Skeletal muscle cell (primary cell): ENCODE data around the gene PPP2R2D.

Experiments used
- DNase-seq: peaks from one replicate; pipeline ENCODE4 v3.0.0-alpha.2; 2010; ENCODE audit warnings: low read depth
- H3K4me3 ChIP-seq: 2 replicates; pipeline ENCODE4 v1.5.1; 2011; ENCODE audit warnings: low read depth, mild to moderate bottlenecking, control low read depth, low read length, moderate library complexity

PPP2R2D gene

DNA sequence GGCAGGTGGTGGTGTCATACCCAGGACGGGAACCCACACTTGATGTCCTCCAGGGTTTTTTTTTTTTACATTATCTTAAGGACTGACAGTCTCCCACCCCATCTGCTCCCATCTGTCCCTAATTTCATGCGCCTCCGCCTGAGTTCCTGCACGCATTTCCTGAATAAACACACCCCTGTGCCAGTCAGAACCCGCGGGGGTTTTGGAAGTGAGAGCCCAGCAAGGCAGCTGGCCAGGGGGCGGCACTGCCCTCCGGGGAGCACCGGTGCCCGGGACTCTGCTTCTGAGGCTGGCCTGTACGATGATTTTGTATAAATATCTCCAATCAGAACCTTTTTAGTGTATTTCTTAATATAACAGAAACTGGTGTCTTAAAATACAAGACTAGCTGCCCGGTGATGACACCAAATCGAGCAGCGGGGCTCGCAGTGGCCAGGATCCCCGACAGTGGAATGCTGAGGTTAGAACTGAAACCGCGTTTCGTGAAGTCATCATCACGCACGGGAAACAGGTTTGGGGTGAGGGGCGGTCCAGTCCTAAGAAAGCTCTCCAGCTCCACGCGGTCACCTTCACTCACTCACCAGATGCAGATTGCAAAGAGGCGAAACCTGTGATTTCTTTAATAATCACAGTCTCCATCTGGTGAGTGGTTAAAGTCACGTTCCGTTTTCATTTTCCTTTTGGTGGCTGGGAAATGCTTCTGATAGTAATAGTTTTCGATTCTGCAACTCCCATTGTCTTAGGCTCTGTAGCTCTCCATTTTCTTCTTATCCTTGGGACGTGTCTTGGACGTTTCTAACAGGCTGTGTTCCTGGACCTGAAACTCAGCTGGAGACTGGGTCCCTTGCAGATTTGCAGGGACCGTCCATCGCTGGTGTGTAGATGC lies 61.2 kb downstream of the PPP2R2D start:
- no peak for DNase-seq

DNA sequence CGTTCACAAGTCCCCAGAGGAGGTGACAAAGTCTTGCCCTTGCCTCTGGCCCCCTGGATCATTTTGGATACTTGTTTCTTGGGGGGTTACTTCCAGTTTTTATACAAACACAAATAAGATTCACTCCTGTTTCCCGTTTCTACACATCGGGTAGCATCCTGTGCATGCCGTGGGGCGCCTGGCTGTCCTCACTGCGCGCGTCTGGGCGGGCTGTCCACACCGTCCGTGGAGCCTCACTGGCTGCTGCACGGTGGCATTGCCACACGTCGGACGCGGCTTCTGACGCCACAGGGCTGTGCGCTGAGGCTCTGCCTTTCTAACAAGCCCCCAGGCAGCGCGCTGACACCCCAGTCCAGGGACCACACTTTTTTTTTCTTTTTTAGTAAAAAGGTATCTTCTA lies 62.5 kb downstream of the PPP2R2D start:
- no peak overlapping the region for H3K4me3 ChIP-seq
- no peak for DNase-seq

More for the DNA sequence above, 61.2 kb downstream of the PPP2R2D start:
- H3K4me3 ChIP-seq, result no peak overlapping the region

DNA sequence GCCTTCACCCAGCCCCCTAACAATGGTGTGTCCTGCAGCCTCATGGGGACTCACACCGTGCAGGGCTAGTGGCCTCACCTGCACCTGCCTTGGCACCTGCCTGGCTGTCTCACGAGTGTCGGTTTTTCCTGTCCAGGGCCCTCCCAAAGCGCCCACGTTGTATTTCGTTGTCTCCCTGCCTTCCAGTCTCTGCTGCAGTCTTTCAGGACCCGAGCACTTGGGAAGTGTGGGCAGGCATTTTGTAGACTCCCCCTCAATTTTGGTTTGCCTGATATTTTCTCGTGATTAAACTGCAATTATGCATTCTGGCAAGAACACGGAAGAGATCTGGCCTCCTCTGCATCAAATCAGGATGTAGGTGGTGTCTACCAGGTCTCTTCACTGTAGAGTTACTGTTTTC lies 63.0 kb downstream of the PPP2R2D start:
- no peak overlapping the region for H3K4me3 ChIP-seq
- no peak for DNase-seq

DNA sequence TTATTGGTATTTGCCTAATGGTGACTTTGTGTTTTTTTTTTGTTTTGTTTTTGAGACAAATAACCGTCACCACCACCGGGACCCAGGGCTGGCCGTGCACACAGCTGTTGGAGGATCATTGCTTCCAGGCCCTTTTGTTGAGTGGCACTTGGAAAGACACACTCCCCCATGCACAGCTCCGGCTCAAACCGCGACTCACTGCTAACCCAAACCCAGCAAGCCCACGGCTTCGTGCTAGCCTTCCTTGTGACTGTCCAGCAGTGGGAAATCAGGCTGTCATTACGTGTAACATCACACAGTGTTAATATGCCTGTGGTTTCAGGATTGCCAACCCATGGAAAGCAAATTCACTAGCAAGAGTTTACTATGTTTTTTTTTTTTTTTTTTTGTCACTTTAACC lies 63.5 kb downstream of the PPP2R2D start:
- no peak for DNase-seq
- no peak overlapping the region for H3K4me3 ChIP-seq

DNA sequence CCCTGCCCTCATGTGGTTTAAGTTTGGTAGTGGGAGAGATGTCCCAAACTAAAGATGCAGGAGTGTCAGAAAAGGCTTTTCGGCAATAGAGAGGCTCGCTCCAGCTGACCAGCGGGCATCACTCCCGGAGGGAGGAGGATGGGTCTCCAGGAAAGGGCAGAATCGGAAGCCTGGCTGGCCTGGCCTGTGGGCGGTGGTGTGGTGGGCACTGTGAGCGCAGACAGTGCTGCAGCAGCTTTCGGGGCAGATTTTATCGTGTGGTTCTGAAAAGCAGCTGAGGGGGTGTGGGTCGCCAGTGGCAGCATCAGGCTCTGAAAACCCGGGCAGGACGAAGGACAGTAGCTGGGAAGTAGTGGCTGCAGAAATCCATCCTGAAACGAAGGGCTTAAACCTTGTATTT lies 68.1 kb downstream of the PPP2R2D start:
- no peak overlapping the region for H3K4me3 ChIP-seq
- no peak for DNase-seq

DNA sequence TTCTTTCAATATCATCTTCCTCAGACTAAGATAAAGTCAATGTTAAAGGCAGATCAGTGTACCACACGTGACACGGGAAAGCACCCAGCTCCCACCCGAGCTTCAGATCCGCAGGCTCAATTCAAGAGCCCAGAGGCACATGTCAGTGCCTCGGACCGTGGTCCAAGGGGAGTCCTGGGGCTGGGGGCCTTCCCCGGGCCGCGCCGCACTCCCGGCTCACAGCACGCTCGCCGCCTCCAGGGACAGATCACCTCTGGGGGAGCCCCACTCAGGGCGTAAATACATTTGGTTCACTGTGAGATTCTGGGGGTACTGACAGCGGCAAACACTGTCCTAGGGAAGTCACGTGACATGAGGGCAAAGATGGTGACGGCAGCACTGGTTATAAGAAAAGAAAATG lies 70.1 kb downstream of the PPP2R2D start:
- no peak for DNase-seq
- H3K4me3 ChIP-seq, result no peak overlapping the region

DNA sequence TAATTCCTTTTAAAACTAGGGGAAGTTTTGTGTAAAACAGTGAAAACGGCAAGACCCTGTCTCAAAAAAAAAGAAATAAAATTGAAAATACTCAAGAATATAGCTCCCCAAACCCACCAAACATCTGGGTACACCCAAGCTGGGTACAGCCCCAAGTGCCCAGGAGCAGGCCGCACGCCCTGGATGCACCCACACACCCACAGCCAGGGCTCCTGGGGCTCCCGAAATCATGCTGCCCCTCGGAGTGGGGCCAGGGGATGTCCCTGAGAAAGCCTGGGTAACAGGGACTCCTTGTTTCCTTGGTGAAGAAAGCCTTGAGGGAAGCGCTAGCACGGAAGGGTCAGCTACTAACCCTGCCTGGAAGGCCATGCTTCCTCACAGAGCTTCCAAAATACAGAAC lies 70.8 kb downstream of the PPP2R2D start:
- H3K4me3 ChIP-seq, result no peak overlapping the region
- DNase-seq, result no peak

DNA sequence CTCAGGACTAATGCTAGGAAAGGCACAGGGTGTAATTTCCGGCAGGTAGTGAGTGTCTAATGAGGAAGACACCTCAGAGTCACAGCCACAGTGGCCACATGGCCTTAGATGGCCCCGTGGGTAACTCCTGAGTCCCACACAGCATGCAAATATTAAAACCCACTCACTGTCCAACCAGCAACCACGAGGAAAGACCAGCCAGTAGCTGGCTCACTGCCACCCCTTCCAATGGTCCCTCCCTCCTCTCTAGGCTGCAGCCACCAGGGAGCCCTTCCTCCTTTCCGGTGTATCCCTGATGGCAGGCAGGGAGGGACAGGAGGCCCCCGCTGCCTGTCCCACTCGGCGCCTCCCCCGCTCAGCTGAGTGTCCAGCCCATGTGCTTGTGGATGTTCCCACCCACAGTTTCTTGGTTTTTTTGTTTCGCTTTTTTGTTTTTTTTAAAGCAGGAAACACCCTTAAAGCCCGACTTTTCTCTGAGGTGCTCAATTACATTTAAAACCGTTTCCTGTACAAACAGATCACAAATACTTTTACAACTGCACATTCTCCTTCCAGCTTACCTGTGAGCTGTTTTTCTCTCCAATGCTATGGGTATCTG lies 71.8 kb downstream of the PPP2R2D start:
- DNase-seq, result no peak
- H3K4me3 ChIP-seq, result no peak overlapping the region

DNA sequence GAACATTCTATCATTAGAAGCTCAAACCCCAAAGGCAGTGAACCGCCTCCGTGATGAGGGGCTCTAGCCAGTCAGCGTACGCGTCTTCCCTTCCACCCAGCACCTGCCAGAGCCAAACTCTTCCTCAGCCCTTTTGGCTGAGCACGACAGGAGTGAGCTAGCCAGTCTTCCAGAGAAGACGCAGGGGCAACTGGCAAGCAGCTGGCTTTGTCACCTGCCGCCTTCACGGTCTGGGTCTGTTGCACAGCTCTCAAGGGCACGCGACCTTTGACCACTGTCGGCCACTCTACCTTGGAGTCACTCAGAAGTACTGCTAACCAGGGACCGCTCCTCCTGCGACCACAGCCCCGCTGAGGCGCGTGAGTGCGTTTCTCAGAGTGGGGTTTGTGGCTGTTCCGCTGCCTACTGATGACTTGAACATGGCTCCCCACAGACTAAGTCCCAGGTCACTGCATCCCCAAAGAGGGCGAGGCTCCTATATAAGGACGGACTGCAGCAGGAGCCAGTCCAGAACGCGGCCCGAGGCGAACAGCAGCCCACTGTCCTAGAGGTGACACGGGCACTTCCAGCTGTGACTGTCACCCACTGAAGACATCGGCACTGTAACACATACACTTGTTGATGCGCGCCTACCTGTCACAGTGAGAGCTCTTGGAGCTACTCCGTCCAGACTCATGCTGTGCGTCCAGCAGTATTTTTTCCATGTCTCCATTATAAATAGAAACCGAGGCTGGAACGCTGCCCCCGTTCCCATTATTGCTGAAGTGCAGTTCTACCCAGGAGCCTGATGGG lies 72.5 kb downstream of the PPP2R2D start:
- H3K4me3 ChIP-seq, result no peak overlapping the region
- no peak for DNase-seq

DNA sequence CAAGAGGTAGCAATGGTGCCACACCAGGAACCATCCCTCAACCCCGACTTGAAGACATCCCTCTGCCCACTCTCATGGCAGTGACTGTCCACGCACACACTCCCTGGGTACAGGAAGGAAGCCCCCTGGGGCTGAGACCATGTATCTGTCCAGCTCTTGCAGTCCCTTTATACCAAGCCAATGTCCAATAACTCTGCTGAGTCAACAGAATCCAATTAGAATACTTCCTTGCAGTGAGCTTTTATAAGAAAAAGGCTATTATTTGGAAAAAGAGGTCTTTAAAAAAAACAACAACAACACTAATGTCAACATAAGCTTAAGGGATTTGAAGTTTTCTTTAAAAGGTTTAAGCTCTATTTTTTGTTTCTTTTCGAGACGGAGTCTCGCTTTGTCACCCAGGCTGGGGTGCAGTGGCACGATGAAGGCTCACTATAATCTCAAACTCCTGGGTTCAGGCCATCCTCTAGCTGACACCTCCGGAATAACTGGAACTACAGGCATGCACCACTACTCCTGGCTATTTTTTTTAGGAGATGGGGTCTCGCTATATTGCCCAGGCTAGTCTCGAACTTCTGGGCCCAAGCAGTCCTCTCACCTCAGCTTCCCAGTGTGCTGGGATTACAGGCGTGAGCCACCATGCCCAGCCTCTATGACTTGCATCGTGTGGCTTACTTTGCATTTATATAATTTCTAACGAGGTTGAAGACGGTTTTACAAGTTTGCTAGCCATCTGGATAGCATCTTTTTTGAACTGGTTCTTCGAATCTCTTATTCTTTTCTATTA lies 73.4 kb downstream of the PPP2R2D start:
- no peak for DNase-seq

DNA sequence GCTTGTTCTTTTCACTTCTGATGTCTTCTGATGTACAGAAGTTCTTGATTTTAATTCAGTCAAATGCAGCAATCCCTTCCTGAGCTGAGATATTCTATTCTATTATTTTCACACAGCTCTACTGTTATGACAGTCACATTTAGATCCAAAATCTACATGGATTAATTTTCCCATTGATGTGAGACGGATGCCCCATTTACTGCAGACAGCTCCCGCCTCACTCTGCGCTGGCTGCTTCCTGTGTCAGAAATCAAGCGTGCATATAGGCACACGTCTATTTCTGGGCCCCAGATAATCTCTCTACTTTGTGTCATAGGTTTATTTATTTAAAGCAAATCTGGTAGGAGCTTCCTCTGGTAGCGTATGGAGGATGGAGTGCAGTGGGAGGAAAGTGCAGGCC lies 74.2 kb downstream of the PPP2R2D start:
- DNase-seq, result no peak
- H3K4me3 ChIP-seq, result no peak overlapping the region

More for the DNA sequence above, 73.4 kb downstream of the PPP2R2D start:
- H3K4me3 ChIP-seq, result no peak overlapping the region

DNA sequence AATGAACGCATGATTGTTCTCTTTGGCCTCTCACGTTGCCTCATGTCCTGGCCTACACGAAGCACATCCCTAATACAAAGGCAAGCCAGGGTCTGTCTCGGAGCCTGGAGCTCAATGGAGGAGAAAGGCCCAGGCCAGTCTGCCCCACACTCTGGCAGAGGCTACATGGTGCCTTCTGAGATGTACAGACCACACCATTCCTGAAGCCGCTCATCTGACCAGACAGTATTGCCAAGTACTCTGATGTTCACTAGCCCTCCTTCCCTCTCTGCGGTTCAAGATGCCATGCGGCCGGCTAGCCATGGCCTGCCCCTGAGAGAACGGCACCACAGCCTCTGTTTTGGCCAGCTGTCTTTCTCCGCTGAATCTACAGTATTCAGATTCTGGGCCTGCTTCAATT lies 75.0 kb downstream of the PPP2R2D start:
- no peak overlapping the region for H3K4me3 ChIP-seq
- no peak for DNase-seq

DNA sequence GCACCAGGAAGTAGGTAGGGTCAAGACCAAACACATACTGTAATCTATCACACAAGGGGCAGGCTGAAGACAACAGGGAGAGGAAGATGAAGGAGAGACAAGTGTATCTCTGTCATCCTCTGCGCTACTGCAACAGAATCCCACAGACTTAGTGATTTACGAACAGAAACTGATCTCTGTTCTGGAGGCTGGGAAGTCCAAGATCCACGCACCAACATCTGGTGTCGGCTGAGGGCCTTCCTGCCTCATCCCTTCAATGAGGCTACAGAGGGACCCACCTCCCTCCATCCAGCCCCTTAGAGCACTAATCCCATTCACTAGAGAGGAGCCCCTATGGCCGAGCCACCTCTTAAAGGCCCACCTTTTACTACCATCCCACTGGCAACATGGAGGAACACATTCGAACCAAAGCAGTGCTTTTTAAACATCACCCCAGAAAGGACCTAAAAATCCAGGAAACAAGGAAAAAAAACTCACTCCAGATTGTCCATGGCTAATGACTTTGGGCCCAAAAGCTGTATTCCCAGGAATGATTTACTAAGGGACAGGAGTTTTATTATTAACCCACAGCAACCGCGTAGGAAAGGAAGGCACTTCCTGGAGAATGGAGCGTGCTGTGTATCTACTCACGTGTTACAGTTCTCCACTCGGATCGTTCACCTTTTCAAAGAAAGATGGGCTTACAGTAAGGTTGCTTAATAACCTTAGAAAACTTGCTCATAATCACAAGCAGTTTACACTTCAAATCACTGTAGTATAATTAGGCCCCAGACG lies 76.7 kb downstream of the PPP2R2D start:
- DNase-seq, result no peak
- peak overlapping the region; percentile 97 for H3K4me3 ChIP-seq

DNA sequence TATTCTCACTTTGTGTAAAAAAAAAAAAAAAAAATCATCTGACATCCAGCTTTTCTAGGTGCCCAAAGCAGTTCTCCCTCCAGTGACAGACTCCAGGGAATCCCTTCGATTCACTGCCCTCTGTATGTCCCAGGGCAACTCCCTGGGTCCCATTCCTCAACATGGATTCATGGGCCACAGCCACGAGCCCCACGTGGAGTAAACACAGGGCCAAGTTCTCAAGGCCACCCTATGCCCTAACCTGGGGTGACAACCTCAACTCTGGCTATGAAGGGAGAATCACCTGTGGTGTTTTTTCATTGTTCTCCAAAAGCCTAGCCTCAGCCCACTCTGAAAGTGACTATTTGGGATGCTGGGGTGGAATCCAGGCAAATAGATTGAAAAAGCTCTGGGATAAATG lies 77.6 kb downstream of the PPP2R2D start:
- H3K4me3 ChIP-seq, result peak overlapping the region; percentile 97
- DNase-seq, result no peak

DNA sequence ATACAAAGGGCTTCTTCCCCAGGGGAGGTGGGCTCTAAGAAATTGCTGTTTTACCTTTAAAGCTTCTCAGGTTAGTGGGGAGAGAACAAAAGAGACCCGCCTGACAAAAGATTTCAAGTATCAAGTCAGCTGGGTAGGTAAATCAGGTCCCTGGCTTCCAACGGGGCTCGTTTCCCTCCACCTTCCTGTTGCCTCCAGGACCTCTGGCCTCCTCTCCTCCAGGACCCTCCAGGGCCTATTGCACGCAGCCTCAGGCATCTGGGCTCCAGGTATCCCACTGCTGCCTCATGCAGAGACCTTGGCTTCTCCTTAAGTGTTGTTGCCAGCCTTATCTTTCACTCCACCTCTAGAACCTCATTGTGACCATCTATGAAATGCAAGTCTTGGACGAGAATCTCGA lies 78.0 kb downstream of the PPP2R2D start:
- no peak for DNase-seq
- peak overlapping the region; percentile 97 for H3K4me3 ChIP-seq

DNA sequence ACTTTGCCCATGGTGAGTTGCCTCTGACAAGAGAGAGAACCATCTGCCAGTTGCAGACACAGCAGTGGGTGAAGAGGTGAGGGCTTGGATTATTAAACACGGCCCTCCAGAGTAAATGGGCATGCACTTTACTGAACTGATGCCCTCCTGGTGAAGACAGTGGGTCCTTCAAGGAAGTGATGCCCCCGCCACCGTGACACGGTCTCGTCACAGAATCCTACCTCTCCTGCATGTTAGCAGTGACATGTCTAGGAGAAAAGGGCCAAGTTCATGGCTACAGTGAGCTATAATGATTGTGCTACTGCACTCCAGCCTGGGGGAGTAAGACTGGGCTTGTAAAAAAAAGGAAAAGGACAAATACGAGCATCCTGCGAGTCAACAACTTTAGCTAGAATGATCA lies 78.5 kb downstream of the PPP2R2D start:
- DNase-seq, result no peak
- H3K4me3 ChIP-seq, result peak overlapping the region; percentile 97

DNA sequence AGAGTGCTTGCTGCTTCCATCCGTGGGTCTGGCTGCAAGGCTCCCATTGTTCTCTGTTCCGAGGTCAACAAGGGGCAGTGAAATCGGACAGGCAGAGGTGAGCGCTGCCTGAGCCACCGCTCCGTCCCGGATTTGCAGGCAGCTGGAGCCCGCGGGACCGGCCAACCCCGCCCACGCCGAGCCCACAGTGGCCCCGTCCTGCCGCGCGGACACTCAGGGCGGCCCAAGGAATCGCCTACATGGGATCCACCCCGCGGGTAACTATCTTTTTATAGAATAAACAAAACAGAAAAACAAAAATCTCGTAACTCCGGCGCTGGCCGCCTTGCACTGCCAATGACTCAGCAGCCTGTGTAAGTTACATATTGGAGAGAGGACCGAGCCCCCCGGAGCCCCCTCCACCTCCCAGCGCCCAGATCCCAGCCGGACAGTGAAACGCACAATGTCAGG lies 79.0 kb downstream of the PPP2R2D start:
- H3K4me3 ChIP-seq, result peak overlapping the region; percentile 97
- DNase-seq, result no peak

DNA sequence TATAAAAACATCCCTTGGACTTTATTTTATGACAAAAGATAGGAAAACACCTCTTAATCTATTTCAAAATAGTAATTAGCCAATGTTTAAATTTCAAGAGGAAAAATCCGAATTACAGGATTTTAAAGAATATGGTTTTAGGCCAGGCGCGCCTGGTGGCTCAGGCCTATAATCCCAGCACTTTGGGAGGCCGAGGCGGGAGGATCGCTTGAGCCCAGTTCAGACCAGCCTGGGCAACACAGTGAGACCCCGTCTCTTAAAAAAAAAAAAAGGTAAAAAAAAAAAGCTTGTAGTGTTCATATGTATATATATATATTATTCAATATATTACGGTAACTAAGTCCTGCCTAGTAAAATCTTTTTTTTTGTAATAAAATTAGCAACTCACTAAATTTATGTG lies 79.5 kb downstream of the PPP2R2D start:
- peak overlapping the region; percentile 97 for H3K4me3 ChIP-seq
- DNase-seq, result no peak
